K562 (cell line): Measurements from ENCODE around the gene ZSWIM4. TPM values are rescaled to one million over a fixed set of nuclear protein-coding genes. Genes with fewer than 3 reads are reported as not detected.
A peak's percentile ranks its signal among the peaks of the same experiment; 100 is the strongest.

Experiments
- ATAC-seq: fragments of 200-7000 bp; cut with Tn5 transposase; 3 replicates; pipeline ENCODE4 v1.9.1; 2020; ENCODE audit warnings: moderate library complexity
- BruUV-seq: library from RNA; stranded (reverse); fragments of 400-500 nt; replicated peaks from 2 replicates; lab custom pipeline; 2021; lab: Mats Ljungman, UMichigan
- CTCF ChIA-PET: fragments of 300-600 bp; formaldehyde crosslinking; extraction: SDS; loops from one replicate; lab custom pipeline; 2021; ENCODE audit warnings: low intra/inter-chr PET ratio; lab: Yijun Ruan, JAX
- POLR2A ChIA-PET: fragments of 300-600, 350-650 bp; sonication (Branson Sonifier 250); formaldehyde crosslinking; extraction: SDS; loops from one replicate; lab custom pipeline; 2021; ENCODE audit warnings: antibody characterized with exemption, inconsistent platforms; lab: Yijun Ruan, JAX
- DNase-seq, 4 experiments: peaks; one replicate each; pipeline versions ENCODE4 v3.0.0 to v3.0.0-alpha.2; 2011 to 2018; ENCODE audit warnings: low spot score in 3 of 4, mixed read lengths in 3 of 4; ENCODE audit errors: extremely low read depth in 1 of 4
- FAIRE-seq: peaks from 2 replicates; lab custom pipeline; 2011; peaks lifted over from hg19 to GRCh38; lab: Jason Lieb, UNC
- H2AFZ ChIP-seq: 2 replicates; pipeline ENCODE4 v1.6.0; 2011; ENCODE audit warnings: low read depth, low read length, control low read depth, inconsistent platforms
- H3K27ac ChIP-seq: fragments of 200-600 bp; 3 replicates; pipeline ENCODE4 v1.8.0; 2011; ENCODE audit warnings: low read depth, mild to moderate bottlenecking, control low read depth, inconsistent platforms, low read length, moderate library complexity, mixed read lengths; ENCODE audit errors: extremely low read depth
- H3K27me3 ChIP-seq, 2 experiments: fragments of 300-600 bp in 1 of 2; 2 replicates in 1 of 2; 3 replicates in 1 of 2; pipeline versions ENCODE4 v1.6.0 to v1.8.0; 2011; ENCODE audit warnings: inconsistent platforms in 2 of 2, low read length in 2 of 2, mild to moderate bottlenecking in 1 of 2, mixed read lengths in 1 of 2, moderate library complexity in 1 of 2; ENCODE audit not compliant: control insufficient read depth in 2 of 2, insufficient read depth in 2 of 2
- H3K36me3 ChIP-seq: fragments of 300-600 bp; 3 replicates; pipeline ENCODE4 v1.8.0; 2011; ENCODE audit warnings: mild to moderate bottlenecking, low read length, inconsistent platforms; ENCODE audit not compliant: control insufficient read depth, insufficient read depth
- H3K4me1 ChIP-seq, 2 experiments: fragments of 200-600 bp in 1 of 2; replicated peaks in 1 of 2; 2 replicates in 1 of 2; 3 replicates in 1 of 2; pipeline versions ENCODE4 v1.5.1 to v1.8.0; 2011; ENCODE audit warnings: inconsistent platforms in 2 of 2, low read length in 2 of 2, mild to moderate bottlenecking in 1 of 2, mixed read lengths in 1 of 2, moderate library complexity in 1 of 2; ENCODE audit not compliant: control insufficient read depth in 2 of 2, insufficient read depth in 2 of 2
- H3K4me2 ChIP-seq: 2 replicates; pipeline ENCODE4 v1.6.1; 2011; ENCODE audit warnings: low read length, control low read depth, inconsistent platforms, mixed read lengths; ENCODE audit not compliant: insufficient read depth
- H3K4me3 ChIP-seq: fragments of 200-600 bp; sonication (generic), shearing (Covaris generic); 2 replicates; pipeline ENCODE4 v1.5.1; 2016; ENCODE audit warnings: control low read depth, inconsistent platforms
- H3K79me2 ChIP-seq: fragments of 200-600 bp; 3 replicates; pipeline ENCODE4 v1.8.0; 2011; ENCODE audit warnings: low read length, inconsistent platforms; ENCODE audit not compliant: control insufficient read depth, insufficient read depth
- H3K9ac ChIP-seq, 2 experiments: 2 replicates each; pipeline versions ENCODE4 v1.6.0 to v1.6.1; 2011; ENCODE audit warnings: low read depth in 2 of 2, low read length in 2 of 2, control low read depth in 1 of 2, inconsistent platforms in 1 of 2, mild to moderate bottlenecking in 1 of 2, mixed read lengths in 1 of 2; ENCODE audit not compliant: insufficient read depth in 1 of 2
- H3K9me1 ChIP-seq: one replicate; pipeline ENCODE4 v1.6.0; 2011; ENCODE audit warnings: inconsistent platforms, mild to moderate bottlenecking, low read length, moderate library complexity; ENCODE audit not compliant: control insufficient read depth, insufficient read depth
- H3K9me3 ChIP-seq: replicated peaks from 2 replicates; pipeline ENCODE4 v1.5.1; 2011; ENCODE audit warnings: low read depth, low read length, inconsistent platforms; ENCODE audit not compliant: control insufficient read depth, insufficient read depth
- H4K20me1 ChIP-seq: replicated peaks from 2 replicates; pipeline ENCODE4 v1.6.1; 2011; ENCODE audit warnings: low read length, inconsistent platforms, mixed read lengths; ENCODE audit not compliant: control insufficient read depth, insufficient read depth
- E2F1 ChIP-seq: sonication (generic); formaldehyde crosslinking; IDR thresholded peaks from 2 replicates; pipeline ENCODE4 v1.8.1; 2023; ENCODE audit warnings: mild to moderate bottlenecking, missing genetic modification reagents, moderate library complexity
- FOXJ3 ChIP-seq: sonication (generic); formaldehyde crosslinking; IDR thresholded peaks from 2 replicates; pipeline ENCODE4 v1.4.0; 2020; ENCODE audit warnings: mild to moderate bottlenecking, missing genetic modification reagents
- RUNX1 ChIP-seq: sonication (generic); IDR thresholded peaks from 2 replicates; pipeline ENCODE4 v1.6.1; 2016; ENCODE audit warnings: antibody characterized with exemption, low read depth
- SAFB2 ChIP-seq: fragments of 200-400 bp; formaldehyde crosslinking; IDR thresholded peaks from 2 replicates; pipeline ENCODE4 v1.6.1; 2018; ENCODE audit warnings: borderline replicate concordance, low read length, low read depth, moderate library complexity; ENCODE audit not compliant: severe bottlenecking
- SMAD1 ChIP-seq: fragments of 150-350 bp; IDR thresholded peaks from 2 replicates; pipeline ENCODE4 v1.6.1; 2014; ENCODE audit warnings: low read length, low read depth; ENCODE audit not compliant: partially characterized antibody
- TAF9B ChIP-seq: fragments of 450-650 bp; IDR thresholded peaks from 2 replicates; pipeline ENCODE4 v1.6.1; 2018; ENCODE audit warnings: mild to moderate bottlenecking; ENCODE audit not compliant: partially characterized antibody
- TAL1 ChIP-seq: fragments of 450-650 bp; IDR thresholded peaks from 2 replicates; pipeline ENCODE4 v1.6.1; 2016; ENCODE audit warnings: mild to moderate bottlenecking
- ZNF212 ChIP-seq: fragments of 450-650 bp; formaldehyde crosslinking; IDR thresholded peaks from 2 replicates; pipeline ENCODE4 v1.4.0; 2020; ENCODE audit warnings: mild to moderate bottlenecking
- WGBS: fragments of 100-300 bp; shearing (Covaris generic); methylation state at CpG from one replicate; pipeline ENCODE4 v1.1.6; 2016; ENCODE audit warnings: low coverage, mixed read lengths; ENCODE audit not compliant: insufficient coverage; ENCODE audit errors: missing lambda C conversion rate; 5-methylcytosine and 5-hydroxymethylcytosine counted together
- in situ Hi-C: fragments of 300-500 bp; cut with MboI; formaldehyde crosslinking; loops from 4 replicates; pipeline ENCODE4 v1.15.0; 2018; ENCODE audit warnings: inconsistent platforms, mixed read lengths
- intact Hi-C: fragments of 100-400 bp; cut with micrococcal nuclease; formaldehyde crosslinking; loops from 2 replicates; pipeline ENCODE4 v1.14.2; 2022
- polyA plus RNA-seq, 8 experiments: library from polyadenylated mRNA; depleted of rRNA in 4 of 8; stranded (reverse) in 5 of 8; unstranded in 3 of 8; fragments of >200 nt; fragmentation: Nextera tagmentation in 2 of 8; fragmentation: Illumina TruSeq in 1 of 8; extraction: Ambion mirVana in 2 of 8; extraction: Trizol in 1 of 8; gene quantifications; 2 replicates each; pipeline versions ENCODE4 v1.2.1 to v1.2.3, GENCODE V29; 2011 to 2014; ENCODE audit warnings: inconsistent platforms in 1 of 8, missing spikeins in 1 of 8
- total RNA-seq, 7 experiments: library from RNA; depleted of rRNA in 6 of 7; stranded (reverse); fragments of >200 nt in 6 of 7; fragmentation: Illumina TruSeq in 2 of 7; extraction: Trizol in 2 of 7; gene quantifications; 2 replicates each; pipeline versions ENCODE4 v1.2.1 to v1.2.3, GENCODE V29; 2011 to 2021; ENCODE audit warnings: low replicate concordance in 1 of 7
- TF ChIP-seq, protein P1 (sequence below): sonication (generic); formaldehyde crosslinking; IDR thresholded peaks from 2 replicates; pipeline ENCODE4 v1.8.1; 2023; ENCODE audit warnings: mild to moderate bottlenecking, missing genetic modification reagents

Gene ZSWIM4
- total and polyA plus RNA-seq, 9 of the 15 experiments (the other 6 are each of a cell fraction or from before 2014, with no cell fraction given), result 0.25 to 3.7 (median 0.79) TPM; not detected in 2

DNA sequence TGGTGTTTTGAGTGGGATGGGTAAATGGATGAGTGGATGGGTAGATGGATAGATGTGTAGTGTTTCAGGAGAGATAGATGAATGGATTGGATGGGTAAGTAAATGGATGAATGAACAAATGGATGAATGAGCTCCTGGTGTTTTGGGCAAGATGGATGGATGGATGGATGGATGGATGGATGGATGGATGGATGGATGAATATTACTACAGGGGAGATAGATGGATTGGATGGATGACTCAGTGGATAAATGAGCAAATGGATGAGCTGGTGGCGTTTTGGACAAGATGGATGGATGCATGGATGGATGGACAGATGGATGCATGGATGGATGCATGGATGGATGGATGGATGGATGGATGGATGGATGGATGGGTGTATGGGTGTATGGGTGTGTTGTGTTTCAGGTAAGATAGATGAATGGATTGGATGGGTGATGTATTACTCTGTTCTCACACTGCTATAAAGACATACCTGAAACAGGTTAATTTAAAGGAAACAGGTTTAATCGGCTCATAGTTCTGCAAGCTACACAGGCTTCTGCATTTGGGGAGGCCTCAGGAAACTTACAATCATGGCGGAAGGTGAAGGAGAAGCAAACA lies 12.3 kb downstream of the ZSWIM4 start (continued):
- TF ChIP-seq FOXJ3 (CRISPR knock-in tag) (no peak), E2F1 (CRISPR knock-in tag) (no peak)

GRCh38 chr19:13808856-13809255 lies 13.6 kb downstream of the ZSWIM4 start:
- Histone ChIP-seq H3K27me3 (no peaks in the 10 kb centered on the region), H2AFZ (no peak overlapping the region), H3K36me3 (no peaks in the 10 kb centered on the region), H3K9me3 (no peaks in the 10 kb centered on the region), H3K4me2 (no peak overlapping the region), H3K9me1 (no peaks in the 10 kb centered on the region), H4K20me1 (no peaks in the 10 kb centered on the region), H3K27ac (no peak overlapping the region), H3K4me3 (no peak overlapping the region), H3K4me1 (peaks cover 0 to 19% of the 10 kb centered on the region in 2 experiments; a peak in 4 of 5 replicates), H3K9ac (peak overlapping the region in 1 of 2 experiments; percentile 26; a peak in 1 of 4 replicates), H3K79me2 (no peaks in the 10 kb centered on the region)
- FAIRE-seq (no peak), DNase-seq (no peak), ATAC-seq (no peak)
- CTCF ChIA-PET, result no interaction called here
- WGBS, result 79% methylated on average over 24 of the region's 34 CpGs
- POLR2A ChIA-PET, result interaction anchor here (0.7 to 0.9 kb wide), 2 partner anchors 11 to 49 kb away, joined by 4 to 5 read pairs; no protein-coding TSS in a partner anchor
- in situ Hi-C loops (no loop called here), intact Hi-C loops (no loop called here)
- no TSS peak for BruUV-seq
- TF ChIP-seq TAF9B, result no peak
- no peak for TF ChIP-seq RUNX1
- no peak for TF ChIP-seq SAFB2
- TF ChIP-seq TAL1, result no peak
- TF ChIP-seq, protein P1, sequence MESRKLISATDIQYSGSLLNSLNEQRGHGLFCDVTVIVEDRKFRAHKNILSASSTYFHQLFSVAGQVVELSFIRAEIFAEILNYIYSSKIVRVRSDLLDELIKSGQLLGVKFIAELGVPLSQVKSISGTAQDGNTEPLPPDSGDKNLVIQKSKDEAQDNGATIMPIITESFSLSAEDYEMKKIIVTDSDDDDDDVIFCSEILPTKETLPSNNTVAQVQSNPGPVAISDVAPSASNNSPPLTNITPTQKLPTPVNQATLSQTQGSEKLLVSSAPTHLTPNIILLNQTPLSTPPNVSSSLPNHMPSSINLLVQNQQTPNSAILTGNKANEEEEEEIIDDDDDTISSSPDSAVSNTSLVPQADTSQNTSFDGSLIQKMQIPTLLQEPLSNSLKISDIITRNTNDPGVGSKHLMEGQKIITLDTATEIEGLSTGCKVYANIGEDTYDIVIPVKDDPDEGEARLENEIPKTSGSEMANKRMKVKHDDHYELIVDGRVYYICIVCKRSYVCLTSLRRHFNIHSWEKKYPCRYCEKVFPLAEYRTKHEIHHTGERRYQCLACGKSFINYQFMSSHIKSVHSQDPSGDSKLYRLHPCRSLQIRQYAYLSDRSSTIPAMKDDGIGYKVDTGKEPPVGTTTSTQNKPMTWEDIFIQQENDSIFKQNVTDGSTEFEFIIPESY (CRISPR knock-in tag), result 0 out of 2 replicates have a peak, but pooled peaks have one; percentile 45
- no peak for TF ChIP-seq SMAD1
- no peak for TF ChIP-seq ZNF212 (CRISPR knock-in tag)
